GM23338 (cell line): ENCODE measurements around the gene CCDC57. TPM values are rescaled to one million over a fixed set of nuclear protein-coding genes. Genes with fewer than 3 reads are reported as not detected.

Experiments used
- ATAC-seq: fragments of 200-7000 bp; cut with Tn5 transposase; 3 replicates; pipeline ENCODE4 v1.9.1; 2020
- DNase-seq: peaks from one replicate; pipeline ENCODE4 v3.0.0-alpha.2; 2015; ENCODE audit warnings: low spot score
- H2AFZ ChIP-seq: fragments of 200-600 bp; sonication (generic); 2 replicates; pipeline ENCODE4 v1.8.0; 2016; ENCODE audit warnings: antibody characterized with exemption, mild to moderate bottlenecking, moderate library complexity
- H3F3A ChIP-seq: fragments of 200-600 bp; sonication (generic); replicated peaks from 2 replicates; pipeline ENCODE4 v1.8.0; 2017; ENCODE audit warnings: antibody characterized with exemption, mixed run types, low read depth
- H3K27ac ChIP-seq: fragments of 200-600 bp; sonication (generic); 2 replicates; pipeline ENCODE4 v1.6.1; 2016; ENCODE audit warnings: low read depth
- H3K27me3 ChIP-seq: fragments of 200-600 bp; sonication (generic); 2 replicates; pipeline ENCODE4 v1.8.0; 2016; ENCODE audit warnings: mild to moderate bottlenecking, mixed run types, moderate library complexity; ENCODE audit not compliant: insufficient read depth
- H3K36me3 ChIP-seq: fragments of 200-600 bp; sonication (generic); 2 replicates; pipeline ENCODE4 v1.8.0; 2016; ENCODE audit warnings: mild to moderate bottlenecking; ENCODE audit not compliant: insufficient read depth
- H3K4me1 ChIP-seq: fragments of 200-600 bp; sonication (generic); 2 replicates; pipeline ENCODE4 v1.8.0; 2016; ENCODE audit warnings: mild to moderate bottlenecking, moderate library complexity; ENCODE audit not compliant: insufficient read depth
- H3K4me2 ChIP-seq: fragments of 200-600 bp; sonication (generic); 2 replicates; pipeline ENCODE4 v1.7.1; 2017; ENCODE audit warnings: mixed run types
- H3K4me3 ChIP-seq: fragments of 200-600 bp; sonication (generic); 2 replicates; pipeline ENCODE4 v1.6.1; 2016; ENCODE audit warnings: mixed run types
- H3K79me2 ChIP-seq: fragments of 200-600 bp; sonication (generic); replicated peaks from 2 replicates; pipeline ENCODE4 v1.8.0; 2017; ENCODE audit warnings: mild to moderate bottlenecking; ENCODE audit not compliant: insufficient read depth
- H3K9me2 ChIP-seq: fragments of 200-600 bp; sonication (generic); 2 replicates; pipeline ENCODE4 v1.8.0; 2017; ENCODE audit not compliant: insufficient read depth
- H4K20me1 ChIP-seq: fragments of 200-600 bp; sonication (generic); replicated peaks from 2 replicates; pipeline ENCODE4 v1.8.0; 2017; ENCODE audit warnings: mild to moderate bottlenecking; ENCODE audit not compliant: insufficient read depth
- H3K27ac Mint-ChIP-seq: 2 replicates; pipeline ENCODE4 v1.8.0; 2020; ENCODE audit warnings: inconsistent platforms, mild to moderate bottlenecking, moderate library complexity, mixed read lengths
- H3K27me3 Mint-ChIP-seq: 3 replicates; pipeline ENCODE4 v1.8.0; 2022; ENCODE audit warnings: low read depth, mild to moderate bottlenecking, moderate library complexity, mixed read lengths, inconsistent platforms; ENCODE audit not compliant: insufficient read depth, poor library complexity
- H3K36me3 Mint-ChIP-seq: 3 replicates; pipeline ENCODE4 v1.8.0; 2021; ENCODE audit warnings: low read depth, mild to moderate bottlenecking, inconsistent platforms, moderate library complexity, mixed read lengths
- H3K4me1 Mint-ChIP-seq: 3 replicates; pipeline ENCODE4 v1.8.0; 2020; ENCODE audit warnings: mild to moderate bottlenecking, inconsistent platforms, mixed read lengths
- H3K4me3 Mint-ChIP-seq: 3 replicates; pipeline ENCODE4 v1.8.0; 2021; ENCODE audit warnings: moderate library complexity, mild to moderate bottlenecking, inconsistent platforms, mixed read lengths
- H3K9me3 Mint-ChIP-seq: 3 replicates; pipeline ENCODE4 v1.8.0; 2020; ENCODE audit warnings: moderate library complexity, mild to moderate bottlenecking, inconsistent platforms, mixed read lengths
- CREB1 ChIP-seq: fragments of 250-450 bp; sonication (Bioruptor Pico); IDR thresholded peaks from 2 replicates; pipeline ENCODE4 v1.5.0; 2020; ENCODE audit warnings: low read depth, mild to moderate bottlenecking, moderate library complexity
- CTCF ChIP-seq, 2 experiments: fragments of 200-600 bp in 1 of 2; sonication (generic) in 1 of 2; conservative IDR thresholded peaks; 2 replicates each; pipeline versions ENCODE4 v1.5.1 to v1.6.1; 2016 to 2017; ENCODE audit warnings: antibody characterized with exemption in 2 of 2, low read depth in 2 of 2, mild to moderate bottlenecking in 2 of 2, moderate library complexity in 1 of 2
- EZH2 ChIP-seq: fragments of 200-600 bp; sonication (generic); IDR thresholded peaks from one replicate; pipeline ENCODE4 v1.8.0; 2017; ENCODE audit warnings: antibody characterized with exemption, mild to moderate bottlenecking, low read depth; ENCODE audit not compliant: unreplicated experiment
- EZH2phosphoT487 ChIP-seq: fragments of 200-600 bp; sonication (generic); IDR thresholded peaks from one replicate; pipeline ENCODE4 v1.8.1; 2018; ENCODE audit warnings: antibody characterized with exemption; ENCODE audit not compliant: unreplicated experiment
- JUNB ChIP-seq: IDR thresholded peaks from one replicate; pipeline ENCODE4 v1.6.1; 2016; ENCODE audit warnings: antibody characterized with exemption; ENCODE audit not compliant: unreplicated experiment
- NANOG ChIP-seq: IDR thresholded peaks from 2 replicates; pipeline ENCODE4 v1.6.1; 2016; ENCODE audit warnings: antibody characterized with exemption, borderline replicate concordance
- POLR2AphosphoS5 ChIP-seq: IDR thresholded peaks from 2 replicates; pipeline ENCODE4 v1.6.1; 2016; ENCODE audit warnings: antibody characterized with exemption, low read depth
- STAT1 ChIP-seq: IDR thresholded peaks from one replicate; pipeline ENCODE4 v1.6.1; 2016; ENCODE audit warnings: antibody characterized with exemption; ENCODE audit not compliant: unreplicated experiment
- ZNF114 ChIP-seq: fragments of 250-450 bp; sonication (Bioruptor Pico); IDR thresholded peaks from 2 replicates; pipeline ENCODE4 v1.5.0; 2020; ENCODE audit warnings: mild to moderate bottlenecking, moderate library complexity
- ZNF331 ChIP-seq: fragments of 250-450 bp; sonication (Bioruptor Pico); IDR thresholded peaks from 2 replicates; pipeline ENCODE4 v1.5.0; 2020; ENCODE audit warnings: low read depth, mild to moderate bottlenecking, moderate library complexity
- ZNF462 ChIP-seq: fragments of 250-450 bp; sonication (Bioruptor Pico); IDR thresholded peaks from 2 replicates; pipeline ENCODE4 v1.5.0; 2020; ENCODE audit warnings: mild to moderate bottlenecking, moderate library complexity
- polyA plus RNA-seq: library from polyadenylated mRNA; unstranded; fragments of >200 nt; fragmentation: Nextera tagmentation; extraction: Ambion mirVana; gene quantifications from 2 replicates; pipeline ENCODE4 v1.2.1, GENCODE V29; 2016
- total RNA-seq: library from RNA; depleted of rRNA; stranded (reverse); fragments of >200 nt; shearing (Covaris generic); gene quantifications from 2 replicates; pipeline ENCODE4 v1.2.3, GENCODE V29; 2014
- TF ChIP-seq, protein P1 (sequence below): IDR thresholded peaks from 2 replicates; pipeline ENCODE4 v1.6.1; 2016; ENCODE audit warnings: antibody characterized with exemption
- TF ChIP-seq, protein P2 (sequence below): IDR thresholded peaks from one replicate; pipeline ENCODE4 v1.6.1; 2018; ENCODE audit warnings: antibody characterized with exemption; ENCODE audit not compliant: unreplicated experiment

The CCDC57 gene
- total and polyA plus RNA-seq, 2 experiments from 2014 or later: 7.0 to 16.3 TPM

DNA sequence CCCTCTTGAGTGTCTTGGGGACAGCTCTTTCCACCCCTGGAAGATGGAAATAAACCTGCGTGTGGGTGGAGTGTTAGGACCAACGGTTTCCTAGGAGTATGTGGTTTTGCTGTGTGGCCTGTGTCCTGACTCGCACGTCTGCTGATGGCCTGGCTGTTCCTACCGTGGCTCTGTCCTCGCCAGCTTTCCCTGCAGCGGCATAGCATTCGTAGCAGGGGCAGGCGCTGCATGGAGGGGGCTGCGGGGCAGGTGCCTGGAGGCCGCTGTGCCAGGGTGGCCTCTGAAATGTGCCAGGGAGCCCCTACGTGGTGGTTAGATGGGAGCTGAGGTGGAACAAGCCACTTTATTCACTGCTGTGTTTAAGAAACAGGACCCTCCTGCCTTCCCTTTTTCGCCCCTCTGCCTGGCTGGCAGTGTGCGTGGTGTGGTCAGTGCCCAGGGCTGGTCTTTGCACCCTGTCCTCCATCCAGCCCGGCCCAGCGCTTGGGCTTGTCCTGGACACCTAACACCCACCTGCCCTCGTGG, 26.8 kb upstream of the CCDC57 start:
- Histone ChIP-seq H3K79me2 (peaks cover 13% of the 10 kb centered on the region), H4K20me1 (peaks cover 17% of the 10 kb centered on the region), H3K4me1 (no peaks in the 10 kb centered on the region; the same call in 1 of the 2 replicates), H3K4me2 (no peak overlapping the region), H3K36me3 (peaks cover 11% of the 10 kb centered on the region), H3F3A (peaks cover 9% of the 10 kb centered on the region; the same call in 1 of the 2 replicates), H3K27me3 (no peaks in the 10 kb centered on the region), H3K9me2 (no peaks in the 10 kb centered on the region), H2AFZ (no peak overlapping the region), H3K4me3 (no peak overlapping the region), H3K27ac (no peak overlapping the region)
- peaks cover 21% of the 10 kb centered on the region for H3K36me3 Mint-ChIP-seq
- no peak overlapping the region for H3K27ac Mint-ChIP-seq
- peaks cover 12% of the 10 kb centered on the region for H3K4me1 Mint-ChIP-seq
- TF ChIP-seq ZNF462 (CRISPR knock-in tag) (no peak), POLR2AphosphoS5 (no peak), CTCF (conservative IDR thresholded peaks at IDR 0.05; ENCODE audit: low read depth in 2 of 2) (no peak), EZH2 (no peak), ZNF114 (CRISPR knock-in tag) (no peak), JUNB (no peak), ZNF331 (CRISPR knock-in tag) (no peak), CREB1 (CRISPR knock-in tag) (no peak), EZH2phosphoT487 (no peak), STAT1 (no peak), NANOG (no peak)
- TF ChIP-seq, protein P1, sequence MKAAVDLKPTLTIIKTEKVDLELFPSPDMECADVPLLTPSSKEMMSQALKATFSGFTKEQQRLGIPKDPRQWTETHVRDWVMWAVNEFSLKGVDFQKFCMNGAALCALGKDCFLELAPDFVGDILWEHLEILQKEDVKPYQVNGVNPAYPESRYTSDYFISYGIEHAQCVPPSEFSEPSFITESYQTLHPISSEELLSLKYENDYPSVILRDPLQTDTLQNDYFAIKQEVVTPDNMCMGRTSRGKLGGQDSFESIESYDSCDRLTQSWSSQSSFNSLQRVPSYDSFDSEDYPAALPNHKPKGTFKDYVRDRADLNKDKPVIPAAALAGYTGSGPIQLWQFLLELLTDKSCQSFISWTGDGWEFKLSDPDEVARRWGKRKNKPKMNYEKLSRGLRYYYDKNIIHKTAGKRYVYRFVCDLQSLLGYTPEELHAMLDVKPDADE: no peak
- TF ChIP-seq, protein P2, sequence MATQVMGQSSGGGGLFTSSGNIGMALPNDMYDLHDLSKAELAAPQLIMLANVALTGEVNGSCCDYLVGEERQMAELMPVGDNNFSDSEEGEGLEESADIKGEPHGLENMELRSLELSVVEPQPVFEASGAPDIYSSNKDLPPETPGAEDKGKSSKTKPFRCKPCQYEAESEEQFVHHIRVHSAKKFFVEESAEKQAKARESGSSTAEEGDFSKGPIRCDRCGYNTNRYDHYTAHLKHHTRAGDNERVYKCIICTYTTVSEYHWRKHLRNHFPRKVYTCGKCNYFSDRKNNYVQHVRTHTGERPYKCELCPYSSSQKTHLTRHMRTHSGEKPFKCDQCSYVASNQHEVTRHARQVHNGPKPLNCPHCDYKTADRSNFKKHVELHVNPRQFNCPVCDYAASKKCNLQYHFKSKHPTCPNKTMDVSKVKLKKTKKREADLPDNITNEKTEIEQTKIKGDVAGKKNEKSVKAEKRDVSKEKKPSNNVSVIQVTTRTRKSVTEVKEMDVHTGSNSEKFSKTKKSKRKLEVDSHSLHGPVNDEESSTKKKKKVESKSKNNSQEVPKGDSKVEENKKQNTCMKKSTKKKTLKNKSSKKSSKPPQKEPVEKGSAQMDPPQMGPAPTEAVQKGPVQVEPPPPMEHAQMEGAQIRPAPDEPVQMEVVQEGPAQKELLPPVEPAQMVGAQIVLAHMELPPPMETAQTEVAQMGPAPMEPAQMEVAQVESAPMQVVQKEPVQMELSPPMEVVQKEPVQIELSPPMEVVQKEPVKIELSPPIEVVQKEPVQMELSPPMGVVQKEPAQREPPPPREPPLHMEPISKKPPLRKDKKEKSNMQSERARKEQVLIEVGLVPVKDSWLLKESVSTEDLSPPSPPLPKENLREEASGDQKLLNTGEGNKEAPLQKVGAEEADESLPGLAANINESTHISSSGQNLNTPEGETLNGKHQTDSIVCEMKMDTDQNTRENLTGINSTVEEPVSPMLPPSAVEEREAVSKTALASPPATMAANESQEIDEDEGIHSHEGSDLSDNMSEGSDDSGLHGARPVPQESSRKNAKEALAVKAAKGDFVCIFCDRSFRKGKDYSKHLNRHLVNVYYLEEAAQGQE: no peak
- no peaks in the 10 kb centered on the region; the same call in 2 of the 3 replicates for H3K9me3 Mint-ChIP-seq
- DNase-seq (no peak), ATAC-seq (no peak)
- H3K4me3 Mint-ChIP-seq: no peak overlapping the region
- peaks cover 20% of the 10 kb centered on the region for H3K27me3 Mint-ChIP-seq
